Effector memory CD4-positive, alpha-beta T cell (primary cell): ENCODE data around the gene GRAP2.
A peak's percentile ranks its signal among the peaks of the same experiment; 100 is the strongest.
"Not testable (repeated sequence)": the region's sequence is repeated elsewhere in the genome, so short reads cannot be mapped to it uniquely, and the experiment has no call there.

ENCODE experiments used
- DNase-seq, 3 donors: peaks; one replicate each; pipeline ENCODE4 v3.0.0-alpha.2; 2020
- H3K27ac ChIP-seq: 2 replicates; pipeline ENCODE4 v1.7.0; 2013; ENCODE audit warnings: mild to moderate bottlenecking, low read length, moderate library complexity; ENCODE audit not compliant: insufficient read depth, poor library complexity, severe bottlenecking
- H3K27me3 ChIP-seq: replicated peaks from 2 replicates; pipeline ENCODE4 v1.7.0; 2013; ENCODE audit warnings: mild to moderate bottlenecking, low read length; ENCODE audit not compliant: insufficient read depth, control insufficient read depth, poor library complexity, severe bottlenecking
- H3K36me3 ChIP-seq: 2 replicates; pipeline ENCODE4 v1.7.0; 2013; ENCODE audit warnings: mild to moderate bottlenecking, low read length, moderate library complexity; ENCODE audit not compliant: control insufficient read depth, insufficient read depth
- H3K4me1 ChIP-seq: 2 replicates; pipeline ENCODE4 v1.7.0; 2013; ENCODE audit warnings: low read length, mild to moderate bottlenecking; ENCODE audit not compliant: control insufficient read depth, insufficient read depth, poor library complexity, severe bottlenecking
- H3K4me3 ChIP-seq: 2 replicates; pipeline ENCODE4 v1.7.0; 2013; ENCODE audit warnings: low read length, low read depth, mild to moderate bottlenecking; ENCODE audit not compliant: insufficient read depth, poor library complexity, severe bottlenecking
- H3K9me3 ChIP-seq: 2 replicates; pipeline ENCODE4 v1.7.0; 2013; ENCODE audit warnings: mild to moderate bottlenecking, low read length, moderate library complexity; ENCODE audit not compliant: control insufficient read depth
- total RNA-seq, 3 donors: gene quantifications; one replicate each; lab custom pipeline; 2026; lab: John Stamatoyannopoulos, UW

The GRAP2 gene
- total RNA-seq, result 78.7 to 103 (median 82.0) reads per million in 3 donors

- no peaks in the 10 kb centered on the region for H3K36me3 ChIP-seq
- no peaks in the 10 kb centered on the region for H3K27me3 ChIP-seq
- peak; percentile 56 to 67 (median 63) for DNase-seq
- peak within 1 kb of the TSS; percentile 65 for H3K4me3 ChIP-seq
- no peaks in the 10 kb centered on the region for H3K9me3 ChIP-seq
- peak within 1 kb of the TSS; percentile 81 for H3K27ac ChIP-seq
- H3K4me1 ChIP-seq, result peaks cover 12% of the 10 kb centered on the region
Measured at GRCh38 chr22:39900306-39901227, at the start of gene GRAP2. Gene GRAP2 (plus strand): TSS chr22:39901084. CDS start chr22:39947107, 46,023 bp downstream.

- no peak for DNase-seq
- H3K4me1 ChIP-seq, result no peaks in the 10 kb centered on the region
- H3K4me3 ChIP-seq, result no peak overlapping the region
- no peaks in the 10 kb centered on the region for H3K9me3 ChIP-seq
- no peaks in the 10 kb centered on the region for H3K36me3 ChIP-seq
- H3K27me3 ChIP-seq, result no peaks in the 10 kb centered on the region
- no peak overlapping the region for H3K27ac ChIP-seq
Measured at GRCh38 chr22:39851606-39852315, 49.1 kb upstream of the GRAP2 start.

GRCh38 chr22:39852799-39853198 is 48.1 kb upstream of the GRAP2 start:
- no peak for DNase-seq

GRCh38 chr22:39856588-39856987 is 44.3 kb upstream of the GRAP2 start:
- no peaks in the 10 kb centered on the region for H3K4me1 ChIP-seq
- H3K9me3 ChIP-seq, result no peaks in the 10 kb centered on the region
- H3K27me3 ChIP-seq, result no peaks in the 10 kb centered on the region
- no peak overlapping the region for H3K4me3 ChIP-seq
- no peaks in the 10 kb centered on the region for H3K36me3 ChIP-seq
- DNase-seq, result no peak
- no peak overlapping the region for H3K27ac ChIP-seq

More at GRCh38 chr22:39852799-39853198, 48.1 kb upstream of the GRAP2 start:
- no peaks in the 10 kb centered on the region for H3K4me1 ChIP-seq
- H3K4me3 ChIP-seq, result no peak overlapping the region
- H3K9me3 ChIP-seq, result no peaks in the 10 kb centered on the region
- H3K27me3 ChIP-seq, result no peaks in the 10 kb centered on the region
- no peak overlapping the region for H3K27ac ChIP-seq
- no peaks in the 10 kb centered on the region for H3K36me3 ChIP-seq

- Histone ChIP-seq H3K4me3 (no peak overlapping the region), H3K27me3 (no peaks in the 10 kb centered on the region), H3K9me3 (no peaks in the 10 kb centered on the region), H3K4me1 (no peaks in the 10 kb centered on the region), H3K27ac (no peak overlapping the region), H3K36me3 (no peaks in the 10 kb centered on the region)
- no peak for DNase-seq
Measured at GRCh38 chr22:39859903-39860588, 40.8 kb upstream of the GRAP2 start.

GRCh38 chr22:39868741-39869140 is 32.1 kb upstream of the GRAP2 start:
- Histone ChIP-seq H3K36me3 (no peaks in the 10 kb centered on the region), H3K4me1 (no peaks in the 10 kb centered on the region), H3K27ac (no peak overlapping the region), H3K9me3 (no peaks in the 10 kb centered on the region), H3K4me3 (no peak overlapping the region), H3K27me3 (no peaks in the 10 kb centered on the region)
- no peak for DNase-seq

GRCh38 chr22:39869797-39870196 is 31.1 kb upstream of the GRAP2 start:
- H3K27ac ChIP-seq, H3K9me3 ChIP-seq, H3K4me3 ChIP-seq, H3K36me3 ChIP-seq, H3K4me1 ChIP-seq, DNase-seq, H3K27me3 ChIP-seq: not testable (repeated sequence)

- H3K9me3 ChIP-seq, result no peaks in the 10 kb centered on the region
- no peak overlapping the region for H3K4me3 ChIP-seq
- no peaks in the 10 kb centered on the region for H3K27me3 ChIP-seq
- no peaks in the 10 kb centered on the region for H3K4me1 ChIP-seq
- no peaks in the 10 kb centered on the region for H3K36me3 ChIP-seq
- H3K27ac ChIP-seq, result no peak overlapping the region
- DNase-seq, result no peak
Measured at GRCh38 chr22:39871008-39871798, 29.7 kb upstream of the GRAP2 start.

GRCh38 chr22:39872548-39872947 is 28.3 kb upstream of the GRAP2 start:
- Histone ChIP-seq H3K4me3 (no peak overlapping the region), H3K27ac (no peak overlapping the region), H3K9me3 (no peaks in the 10 kb centered on the region), H3K27me3 (no peaks in the 10 kb centered on the region), H3K4me1 (no peaks in the 10 kb centered on the region), H3K36me3 (no peaks in the 10 kb centered on the region)
- DNase-seq, result no peak
